H1 (cell line): ENCODE measurements around the gene LBX2. TPM values are rescaled to one million over a fixed set of nuclear protein-coding genes. Genes with fewer than 3 reads are reported as not detected.

Source experiments
- CTCF ChIA-PET: fragments of 300-600 bp; sonication (Branson Sonifier 250); formaldehyde crosslinking; loops from one replicate; lab custom pipeline; 2021; ENCODE audit not compliant: partially characterized antibody; lab: Charles Lee
- POLR2A ChIA-PET: fragments of 300-600 bp; sonication (Branson Sonifier 250); formaldehyde crosslinking; loops from one replicate; lab custom pipeline; 2021; ENCODE audit warnings: inconsistent platforms; ENCODE audit not compliant: partially characterized antibody; lab: Charles Lee
- DNase-seq, 2 experiments: peaks; one replicate each; pipeline versions ENCODE4 v3.0.0 to v3.0.0-alpha.2; 2010 to 2022; ENCODE audit warnings: low spot score in 2 of 2, low read depth in 1 of 2, mixed read lengths in 1 of 2
- FAIRE-seq: peaks from 2 replicates; lab custom pipeline; 2011; peaks lifted over from hg19 to GRCh38; lab: Jason Lieb, UNC
- H2AFZ ChIP-seq: 2 replicates; pipeline ENCODE4 v1.8.1; 2012; ENCODE audit warnings: low read length, inconsistent platforms
- H2AK5ac ChIP-seq: 2 replicates; pipeline ENCODE4 v1.6.1; 2013; ENCODE audit warnings: low read depth, low read length
- H2BK120ac ChIP-seq: replicated peaks from 2 replicates; pipeline ENCODE3; 2013; ENCODE audit warnings: low read depth, low read length, inconsistent platforms
- H2BK12ac ChIP-seq: 2 replicates; pipeline ENCODE4 v1.6.1; 2013; ENCODE audit warnings: low read depth, low read length
- H2BK15ac ChIP-seq: 2 replicates; pipeline ENCODE4 v1.6.1; 2013; ENCODE audit warnings: low read length
- H2BK20ac ChIP-seq: 2 replicates; pipeline ENCODE4 v1.6.1; 2013; ENCODE audit warnings: low read length
- H2BK5ac ChIP-seq: 2 replicates; pipeline ENCODE4 v1.6.1; 2013; ENCODE audit warnings: low read depth, low read length
- H3K14ac ChIP-seq: 2 replicates; pipeline ENCODE4 v1.6.1; 2013; ENCODE audit warnings: inconsistent platforms; ENCODE audit not compliant: insufficient read length
- H3K18ac ChIP-seq: 2 replicates; pipeline ENCODE4 v1.6.1; 2013; ENCODE audit warnings: low read length; ENCODE audit errors: extremely low read depth
- H3K23ac ChIP-seq: 2 replicates; pipeline ENCODE4 v1.6.1; 2013; ENCODE audit warnings: inconsistent platforms; ENCODE audit not compliant: insufficient read length
- H3K23me2 ChIP-seq: 2 replicates; pipeline ENCODE4 v1.6.1; 2013; ENCODE audit warnings: low read depth, low read length
- H3K27ac ChIP-seq: 2 replicates; pipeline ENCODE4 v1.6.1; 2011; ENCODE audit warnings: low read depth, low read length, inconsistent platforms
- H3K27me3 ChIP-seq, 4 experiments: replicated peaks in 1 of 4; 1 replicate in 1 of 4; 2 replicates in 3 of 4; pipeline versions ENCODE4 v1.6.1 to v1.8.1; 2011 to 2013; ENCODE audit warnings: low read length in 3 of 4, mild to moderate bottlenecking in 3 of 4, inconsistent platforms in 2 of 4, mixed read lengths in 2 of 4, moderate library complexity in 1 of 4; ENCODE audit not compliant: control insufficient read depth in 3 of 4, insufficient read depth in 3 of 4; ENCODE audit errors: extremely low read depth in 1 of 4
- H3K36me3 ChIP-seq, 4 experiments: 2 replicates each; pipeline versions ENCODE4 v1.6.1 to v1.8.1; 2011 to 2013; ENCODE audit warnings: mild to moderate bottlenecking in 4 of 4, low read length in 3 of 4, moderate library complexity in 2 of 4, control low read depth in 1 of 4, inconsistent platforms in 1 of 4; ENCODE audit not compliant: insufficient read depth in 4 of 4, control insufficient read depth in 2 of 4
- H3K4ac ChIP-seq: replicated peaks from 2 replicates; pipeline ENCODE3; 2013; ENCODE audit warnings: low read length, low read depth, mixed read lengths, inconsistent platforms; ENCODE audit not compliant: insufficient read length
- H3K4me1 ChIP-seq, 4 experiments: replicated peaks in 1 of 4; 1 replicate in 1 of 4; 2 replicates in 3 of 4; pipeline versions ENCODE4 v1.6.1 to v1.8.1; 2011 to 2013; ENCODE audit warnings: low read length in 3 of 4, inconsistent platforms in 2 of 4, mixed read lengths in 1 of 4; ENCODE audit not compliant: insufficient read depth in 4 of 4, control insufficient read depth in 3 of 4
- H3K4me2 ChIP-seq, 2 experiments: 2 replicates each; pipeline versions ENCODE4 v1.6.1 to v1.8.1; 2011 to 2013; ENCODE audit warnings: low read depth in 2 of 2, low read length in 2 of 2, control low read depth in 1 of 2, inconsistent platforms in 1 of 2, mild to moderate bottlenecking in 1 of 2; ENCODE audit not compliant: insufficient read depth in 1 of 2
- H3K4me3 ChIP-seq, 4 experiments: fragments of 200-600, 300-600 bp in 1 of 4; sonication (generic), shearing (Covaris generic), sonication (Bioruptor Twin) in 1 of 4; 2 replicates each; pipeline versions ENCODE4 v1.5.1 to v1.8.1; 2011 to 2016; ENCODE audit warnings: low read length in 4 of 4, low read depth in 3 of 4, control low read depth in 2 of 4, inconsistent platforms in 2 of 4, mild to moderate bottlenecking in 2 of 4, mixed read lengths in 1 of 4, moderate library complexity in 1 of 4; ENCODE audit not compliant: insufficient read depth in 2 of 4; ENCODE audit errors: extremely low read depth in 1 of 4
- H3K56ac ChIP-seq: replicated peaks from 2 replicates; pipeline ENCODE3; 2013; ENCODE audit warnings: low read depth, mild to moderate bottlenecking, mixed read lengths, low read length, inconsistent platforms; ENCODE audit not compliant: insufficient read length
- H3K79me1 ChIP-seq: 2 replicates; pipeline ENCODE4 v1.6.1; 2013; ENCODE audit warnings: low read depth, low read length, control low read depth
- H3K79me2 ChIP-seq, 2 experiments: 2 replicates each; pipeline versions ENCODE4 v1.6.1 to v1.8.1; 2012 to 2013; ENCODE audit warnings: low read length in 2 of 2, mild to moderate bottlenecking in 2 of 2, inconsistent platforms in 1 of 2; ENCODE audit not compliant: insufficient read depth in 2 of 2, control insufficient read depth in 1 of 2
- H3K9ac ChIP-seq, 4 experiments: replicated peaks in 1 of 4; 1 replicate in 1 of 4; 2 replicates in 3 of 4; pipeline versions ENCODE4 v1.6.1 to v1.8.1; 2011 to 2013; ENCODE audit warnings: low read depth in 3 of 4, low read length in 3 of 4, control low read depth in 2 of 4, mild to moderate bottlenecking in 2 of 4, moderate library complexity in 2 of 4, inconsistent platforms in 1 of 4; ENCODE audit errors: extremely low read depth in 1 of 4
- H3K9me3 ChIP-seq, 2 experiments: 2 replicates each; pipeline versions ENCODE4 v1.6.1 to v1.8.1; 2012 to 2013; ENCODE audit warnings: mild to moderate bottlenecking in 2 of 2, moderate library complexity in 2 of 2, control low read depth in 1 of 2, inconsistent platforms in 1 of 2, low read depth in 1 of 2, low read length in 1 of 2, mixed read lengths in 1 of 2; ENCODE audit not compliant: insufficient read depth in 2 of 2
- H4K20me1 ChIP-seq, 2 experiments: replicated peaks in 1 of 2; 2 replicates each; pipeline versions ENCODE3 to v1.8.1; 2011 to 2013; ENCODE audit warnings: inconsistent platforms in 2 of 2, low read length in 2 of 2, mild to moderate bottlenecking in 1 of 2; ENCODE audit not compliant: insufficient read depth in 2 of 2, control insufficient read depth in 1 of 2
- H4K5ac ChIP-seq: 2 replicates; pipeline ENCODE4 v1.6.1; 2013; ENCODE audit warnings: low read length, low read depth, mixed read lengths, inconsistent platforms; ENCODE audit not compliant: insufficient read length
- H4K8ac ChIP-seq: 2 replicates; pipeline ENCODE4 v1.8.0; 2013; ENCODE audit warnings: mild to moderate bottlenecking, moderate library complexity, low read length, inconsistent platforms; ENCODE audit not compliant: insufficient read depth; ENCODE audit errors: extremely low read depth
- H4K91ac ChIP-seq: replicated peaks from 2 replicates; pipeline ENCODE3; 2013; ENCODE audit warnings: low read length, mixed read lengths, inconsistent platforms; ENCODE audit not compliant: insufficient read length
- KDM1A ChIP-seq: fragments of 200-600, 300-600 bp; sonication (generic); IDR thresholded peaks from 2 replicates; pipeline ENCODE4 v1.7.1; 2016; ENCODE audit warnings: mild to moderate bottlenecking, low read length, borderline replicate concordance
- RAD21 ChIP-seq, 2 experiments: IDR thresholded peaks in 1 of 2; conservative IDR thresholded peaks in 1 of 2; 2 replicates each; pipeline ENCODE4 v1.6.1; 2011; ENCODE audit warnings: low read depth in 2 of 2, low read length in 2 of 2, improper control_type of control experiment in 1 of 2, inconsistent platforms in 1 of 2, mild to moderate bottlenecking in 1 of 2, moderate library complexity in 1 of 2
- RFX5 ChIP-seq: IDR thresholded peaks from 2 replicates; pipeline ENCODE4 v1.6.1; 2011; ENCODE audit warnings: low read depth, low read length, improper control_type of control experiment, borderline replicate concordance
- SP1 ChIP-seq: IDR thresholded peaks from 2 replicates; pipeline ENCODE4 v1.6.1; 2011; ENCODE audit warnings: low read depth, low read length
- SRF ChIP-seq: IDR thresholded peaks from 2 replicates; pipeline ENCODE4 v1.6.1; 2011; ENCODE audit warnings: mild to moderate bottlenecking, low read depth, low read length, moderate library complexity
- SUZ12 ChIP-seq: fragments of 200-600 bp; sonication (generic); IDR thresholded peaks from 2 replicates; pipeline ENCODE4 v1.6.1; 2012; ENCODE audit warnings: mild to moderate bottlenecking, inconsistent platforms, low read length, moderate library complexity, mixed read lengths
- USF2 ChIP-seq: IDR thresholded peaks from 2 replicates; pipeline ENCODE4 v1.6.1; 2011; ENCODE audit warnings: low read length, improper control_type of control experiment
- YY1 ChIP-seq: IDR thresholded peaks from 2 replicates; pipeline ENCODE4 v1.6.1; 2011; ENCODE audit warnings: low read depth, mild to moderate bottlenecking, low read length
- WGBS, 2 experiments: shearing (Covaris generic) in 1 of 2; methylation state at CpG; one replicate each; pipeline versions ENCODE4 v1.1.6 to v1.1.7; 2013 to 2015; ENCODE audit warnings: low lambda C conversion rate in 2 of 2, mixed read lengths in 2 of 2, inconsistent platforms in 1 of 2, low coverage in 1 of 2, missing lambda C conversion rate in 1 of 2; ENCODE audit not compliant: insufficient replicate concordance in 2 of 2, insufficient coverage in 1 of 2, insufficient read length in 1 of 2; ENCODE audit errors: extremely low coverage in 1 of 2, missing lambda C conversion rate in 1 of 2; 5-methylcytosine and 5-hydroxymethylcytosine counted together
- polyA plus RNA-seq, 7 experiments: library from polyadenylated mRNA; depleted of rRNA in 3 of 7; stranded (reverse) in 5 of 7; unstranded in 2 of 7; fragments of >200 nt in 5 of 7; fragments of 200-250 nt in 2 of 7; gene quantifications; 1 replicate in 5 of 7; 2 replicates in 1 of 7; 4 replicates in 1 of 7; pipeline versions ENCODE4 v1.2.1 to v1.2.3, GENCODE V29; 2011 to 2013; ENCODE audit warnings: missing spikeins in 2 of 7, mixed read lengths in 2 of 7
- total RNA-seq: library from RNA; stranded (reverse); fragmentation: NEBNext Ultra II Directional; extraction: Animal tissue kit (Norgen Biotek cat#: 25700); gene quantifications from 2 replicates; pipeline ENCODE4 v1.2.1, GENCODE V29; 2021

The LBX2 gene
- total and polyA plus RNA-seq, 2 of the 8 experiments (the other 6 are each of a cell fraction or from before 2014, with no cell fraction given): 0.27 TPM; not detected in 1

- H2BK20ac ChIP-seq: no peak within 1 kb of the TSS
- ChIA-PET CTCF (interaction anchor here (0.7 to 2.4 kb wide), 7 partner anchors 25 to 81 kb away, joined by 3 to 13 read pairs (median 4); partner anchors contain the start of genes CCDC142 and TTC31), POLR2A (interaction anchor here (0.8 to 3.9 kb wide), 21 partner anchors 8 to 81 kb away, joined by 3 to 26 read pairs (median 4); partner anchors contain the start of genes AUP1, CCDC142, DQX1 and HTRA2)
- WGBS, 2 experiments: 2% methylated on average over 54 of the region's 56 CpGs; no CpG with 5 or more reads in 1 of the 2 experiments
- peak within 1 kb of the TSS; percentile 87 to 98 (median 96) for H3K9ac ChIP-seq
- peaks cover 0 to 3% of the 10 kb centered on the region in 2 experiments; a peak in 1 of 4 replicates for H3K79me2 ChIP-seq
- H3K23ac ChIP-seq: no peak within 1 kb of the TSS
- H3K36me3 ChIP-seq: peaks cover 0 to 9% (median 4%) of the 10 kb centered on the region in 4 experiments; a peak in 6 of 8 replicates
- H4K8ac ChIP-seq: peak within 1 kb of the TSS; percentile 99
- peak within 1 kb of the TSS; percentile 100 for H3K4ac ChIP-seq
- peak within 1 kb of the TSS; percentile 11; the same call in 1 of the 2 replicates for H2AK5ac ChIP-seq
- H3K9me3 ChIP-seq: no peaks in the 10 kb centered on the region
- peak within 1 kb of the TSS; percentile 10; the same call in 1 of the 2 replicates for H2BK15ac ChIP-seq
- H3K56ac ChIP-seq: peak within 1 kb of the TSS; percentile 100
- no peak for FAIRE-seq
- peak within 1 kb of the TSS; percentile 100 for H4K91ac ChIP-seq
- peak within 1 kb of the TSS; percentile 99 for H3K27ac ChIP-seq
- H2BK5ac ChIP-seq: peak within 1 kb of the TSS; percentile 98
- H3K23me2 ChIP-seq: peaks cover 26% of the 10 kb centered on the region
- no peak within 1 kb of the TSS for H3K14ac ChIP-seq
- H2AFZ ChIP-seq: peak within 1 kb of the TSS; percentile 97; the same call in 1 of the 2 replicates
- H4K5ac ChIP-seq: peak within 1 kb of the TSS; percentile 100
- H3K4me3 ChIP-seq: peak within 1 kb of the TSS; percentile 61 to 98 (median 92)
- DNase-seq: peak; percentile 96 to 98
- peak within 1 kb of the TSS; percentile 100 for H2BK120ac ChIP-seq
- peak within 1 kb of the TSS; percentile 86 for H3K4me2 ChIP-seq
- H3K18ac ChIP-seq: peak within 1 kb of the TSS; percentile 100
- no peaks in the 10 kb centered on the region for H3K79me1 ChIP-seq
- H3K27me3 ChIP-seq: peaks cover 48 to 80% (median 76%) of the 10 kb centered on the region in 4 experiments
- peaks cover 0 to 4% of the 10 kb centered on the region in 2 experiments for H4K20me1 ChIP-seq
- peaks cover 3 to 25% (median 20%) of the 10 kb centered on the region in 4 experiments for H3K4me1 ChIP-seq
- H2BK12ac ChIP-seq: peak within 1 kb of the TSS; percentile 91
- peak; percentile 65; the same call in 1 of the 2 replicates for TF ChIP-seq SP1
- TF ChIP-seq SRF: no peak
- peak; percentile 9 to 28; a peak in 1 of 4 replicates for TF ChIP-seq RAD21 (IDR thresholded peaks at IDR 0.05 in 1 of 2, conservative IDR thresholded peaks at IDR 0.05 in 1 of 2; ENCODE audit: low read depth in 2 of 2, low read length in 2 of 2)
- TF ChIP-seq YY1: peak; percentile 95
- TF ChIP-seq SUZ12: no peak
- no peak for TF ChIP-seq RFX5
- peak; percentile 72 for TF ChIP-seq USF2
- TF ChIP-seq KDM1A: no peak
Observed at GRCh38 chr2:74507145-74507925, 7.9 kb upstream of the LBX2 start, which contains the start of gene PCGF1. Gene PCGF1, minus strand, starts transcription at chr2:74507695. Its CDS starts 27 bp downstream, at chr2:74507668.
